ENCODE results near the gene STK32C.
A peak's percentile ranks its signal among the peaks of the same experiment; 100 is the strongest.
"Not testable (repeated sequence)": the region's sequence is repeated elsewhere in the genome, so short reads cannot be mapped to it uniquely, and the experiment has no call there.

STK32C gene

DNA sequence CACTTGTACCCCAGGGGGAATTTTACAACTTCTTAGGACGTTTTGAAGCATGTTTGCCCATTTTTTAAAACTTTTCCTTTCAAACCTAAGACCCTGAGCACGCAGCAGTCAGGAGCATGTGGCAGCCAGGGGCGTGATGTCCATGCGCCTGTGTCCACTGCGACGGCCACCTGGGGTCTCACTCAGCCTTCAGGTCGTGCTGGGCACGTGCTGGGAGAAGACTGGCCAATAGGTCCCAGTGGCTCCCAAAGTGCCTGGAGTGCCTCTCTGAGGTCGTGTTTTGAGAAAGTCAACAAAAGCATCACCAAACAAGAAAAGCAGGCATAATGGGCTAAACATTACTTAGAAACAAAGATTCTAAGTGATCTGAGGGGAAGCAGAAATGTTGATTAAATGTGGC, 39.1 kb upstream of the STK32C start:
- H3K4me1 ChIP-seq (ENCODE audit: insufficient read depth, low read length) = no peaks in the 10 kb centered on the region
- no peaks in the 10 kb centered on the region for H3K9me3 ChIP-seq (ENCODE audit: control insufficient read depth, insufficient read depth, low read length)
- H3K36me3 ChIP-seq (ENCODE audit: insufficient read depth, low read length) = no peaks in the 10 kb centered on the region
- H3K9ac ChIP-seq (ENCODE audit: low read depth, low read length) = no peak overlapping the region

DNA sequence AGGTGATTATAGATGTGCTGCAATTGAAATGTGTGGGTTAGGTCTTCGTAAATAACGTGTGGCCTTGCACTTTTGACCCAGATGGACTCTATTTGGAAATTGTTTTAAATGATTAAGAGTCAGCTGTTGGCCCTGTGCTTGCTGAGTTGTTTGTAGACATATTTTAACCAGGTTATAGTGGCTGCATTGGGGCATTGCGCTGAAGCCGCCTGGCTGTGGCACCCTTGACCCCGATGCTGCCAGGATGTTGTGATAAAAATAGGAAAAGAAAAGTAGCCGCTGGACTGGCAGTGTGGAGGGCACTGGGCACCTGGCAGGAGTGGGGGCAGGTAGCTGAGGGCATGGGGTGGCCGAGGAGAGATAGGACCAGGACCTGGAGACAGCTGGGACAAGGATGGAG, 37.6 kb upstream of the STK32C start:
- Histone ChIP-seq H3K9me3 (ENCODE audit: control insufficient read depth, insufficient read depth, low read length) (no peaks in the 10 kb centered on the region), H3K4me1 (ENCODE audit: insufficient read depth, low read length) (no peaks in the 10 kb centered on the region), H3K36me3 (ENCODE audit: insufficient read depth, low read length) (no peaks in the 10 kb centered on the region), H3K9ac (ENCODE audit: low read depth, low read length) (no peak overlapping the region)

DNA sequence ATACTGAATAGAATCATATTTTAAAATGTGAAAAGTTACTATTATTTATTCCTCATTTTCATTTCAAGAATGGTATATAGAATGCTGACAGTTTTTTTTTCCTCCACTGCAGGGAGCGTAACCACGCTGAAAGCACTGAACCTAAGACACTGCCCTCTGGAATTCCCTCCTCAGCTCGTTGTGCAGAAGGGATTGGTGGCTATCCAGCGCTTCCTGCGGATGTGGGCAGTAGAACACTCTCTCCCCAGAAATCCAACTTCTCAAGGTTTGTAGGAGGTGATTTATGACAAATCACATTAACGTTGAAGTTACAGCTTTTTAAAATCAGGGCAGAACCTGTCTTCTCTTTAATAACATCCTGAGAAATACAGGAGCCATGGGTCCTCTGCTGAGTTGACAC, 36.6 kb upstream of the STK32C start:
- no peak overlapping the region for H3K9ac ChIP-seq (ENCODE audit: low read depth, low read length)
- H3K36me3 ChIP-seq (ENCODE audit: insufficient read depth, low read length) = no peaks in the 10 kb centered on the region
- no peaks in the 10 kb centered on the region for H3K9me3 ChIP-seq (ENCODE audit: control insufficient read depth, insufficient read depth, low read length)
- H3K4me1 ChIP-seq (ENCODE audit: insufficient read depth, low read length) = no peaks in the 10 kb centered on the region

DNA sequence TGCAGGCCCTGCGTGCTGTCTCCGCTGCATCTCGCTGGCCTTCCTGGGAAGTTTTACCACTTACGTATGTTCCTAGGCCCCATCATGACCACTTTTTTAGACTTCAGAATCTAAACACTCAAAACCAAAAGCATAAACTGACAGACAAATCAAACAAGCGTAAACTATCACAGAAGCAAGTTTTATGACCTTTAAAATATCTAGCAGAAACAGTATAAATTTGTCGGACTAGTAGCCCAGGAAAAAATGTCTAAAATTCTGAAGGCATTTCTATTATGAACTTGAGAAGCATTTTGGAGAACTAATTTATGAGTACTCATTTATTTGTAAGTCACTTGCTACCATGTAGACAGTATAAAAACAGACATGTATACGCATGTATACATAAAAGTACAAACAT, 34.8 kb upstream of the STK32C start:
- H3K9me3 ChIP-seq (ENCODE audit: control insufficient read depth, insufficient read depth, low read length) = no peaks in the 10 kb centered on the region
- no peak overlapping the region for H3K9ac ChIP-seq (ENCODE audit: low read depth, low read length)
- no peaks in the 10 kb centered on the region for H3K36me3 ChIP-seq (ENCODE audit: insufficient read depth, low read length)
- H3K4me1 ChIP-seq (ENCODE audit: insufficient read depth, low read length) = no peaks in the 10 kb centered on the region

DNA sequence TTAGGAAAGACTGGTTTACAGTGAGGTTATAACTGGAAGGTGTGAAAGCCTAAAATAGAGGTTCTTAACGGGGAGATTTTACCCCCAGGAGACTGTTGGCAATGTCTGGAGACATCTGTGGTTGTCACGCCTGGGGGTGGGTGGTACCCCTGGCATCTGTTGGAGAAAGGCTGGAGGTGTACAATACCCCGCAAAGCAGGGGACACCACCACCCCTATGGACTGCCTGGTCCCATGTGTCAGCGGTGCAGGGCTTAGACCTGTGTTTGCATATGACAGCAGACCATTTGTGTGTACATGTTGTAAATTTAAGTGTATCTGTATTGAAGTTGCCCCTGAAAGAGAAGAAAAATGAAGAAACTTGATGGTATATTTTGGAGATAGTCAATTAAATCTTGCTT, 34.0 kb upstream of the STK32C start:
- H3K36me3 ChIP-seq (ENCODE audit: insufficient read depth, low read length) = no peaks in the 10 kb centered on the region

DNA sequence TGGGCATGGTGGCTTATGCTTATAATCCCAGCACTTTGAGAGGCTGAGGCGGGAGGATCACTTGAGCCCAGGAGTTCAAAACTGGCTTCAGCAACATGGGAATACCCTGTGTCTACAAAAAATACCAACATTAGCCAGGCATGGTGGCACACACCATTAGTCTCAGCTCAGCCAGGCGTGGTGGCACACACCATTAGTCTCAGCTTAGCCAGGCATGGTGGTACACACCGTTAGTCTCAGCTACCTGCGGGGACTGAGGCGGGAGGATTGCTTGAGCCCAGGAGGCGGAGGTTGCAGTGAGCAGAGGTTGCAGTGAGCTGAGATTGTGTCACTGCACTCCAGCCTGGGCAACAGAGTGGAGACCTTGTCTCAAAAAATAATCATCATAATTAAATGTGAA, 33.3 kb upstream of the STK32C start:
- Histone ChIP-seq H3K36me3 (ENCODE audit: insufficient read depth, low read length) (no peaks in the 10 kb centered on the region), H3K4me1 (ENCODE audit: insufficient read depth, low read length) (no peaks in the 10 kb centered on the region; the same call in 1 of the 2 replicates), H3K9me3 (ENCODE audit: control insufficient read depth, insufficient read depth, low read length) (no peaks in the 10 kb centered on the region), H3K9ac (ENCODE audit: low read depth, low read length) (no peak overlapping the region)

More for the DNA sequence above, 34.0 kb upstream of the STK32C start:
- H3K4me1 ChIP-seq (ENCODE audit: insufficient read depth, low read length) = no peaks in the 10 kb centered on the region
- no peaks in the 10 kb centered on the region for H3K9me3 ChIP-seq (ENCODE audit: control insufficient read depth, insufficient read depth, low read length)
- no peak overlapping the region for H3K9ac ChIP-seq (ENCODE audit: low read depth, low read length)

DNA sequence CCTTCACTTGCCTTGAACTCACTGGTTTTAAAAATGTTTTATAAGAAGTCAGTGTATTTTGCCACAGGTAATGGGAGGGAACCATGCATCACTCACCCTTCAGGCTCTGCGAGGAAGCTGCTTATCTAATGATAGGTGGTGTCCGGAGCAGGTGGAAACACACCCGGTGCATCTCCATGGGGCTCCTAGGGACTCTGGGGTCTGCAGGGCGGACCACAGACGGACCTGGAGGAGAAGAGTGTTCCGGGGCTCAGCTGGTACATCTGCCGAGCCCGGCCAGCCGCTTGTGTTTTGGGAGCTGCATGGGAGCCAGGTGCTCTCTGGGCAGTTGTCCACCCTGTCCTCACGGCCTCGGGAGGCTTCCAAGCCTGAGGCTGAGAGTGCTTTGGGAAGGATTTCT, 31.5 kb upstream of the STK32C start:
- Histone ChIP-seq H3K9ac (ENCODE audit: low read depth, low read length) (no peak overlapping the region), H3K9me3 (ENCODE audit: control insufficient read depth, insufficient read depth, low read length) (no peaks in the 10 kb centered on the region), H3K36me3 (ENCODE audit: insufficient read depth, low read length) (no peaks in the 10 kb centered on the region)

DNA sequence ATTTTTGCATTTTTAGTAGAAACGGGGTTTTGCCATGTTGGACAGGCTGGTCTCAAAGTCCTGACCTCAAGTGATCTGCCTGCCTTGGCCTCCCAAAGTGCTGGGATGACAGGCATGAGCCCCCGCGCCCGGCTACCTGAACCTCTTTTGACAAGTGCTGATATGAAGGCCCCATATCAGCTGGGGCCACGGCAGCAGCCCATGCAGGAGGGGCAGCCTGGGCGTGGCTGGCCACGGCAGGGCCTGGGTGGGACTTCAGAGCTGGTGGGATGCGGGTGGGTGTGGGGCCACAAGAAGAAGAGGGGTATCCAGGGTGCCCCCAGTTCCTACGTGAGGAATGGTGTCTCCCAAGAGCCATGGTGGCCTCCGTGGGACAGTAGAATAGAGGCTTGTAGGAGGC, 31.1 kb upstream of the STK32C start:
- Histone ChIP-seq H3K9me3 (ENCODE audit: control insufficient read depth, insufficient read depth, low read length) (no peaks in the 10 kb centered on the region), H3K36me3 (ENCODE audit: insufficient read depth, low read length) (no peaks in the 10 kb centered on the region), H3K9ac (ENCODE audit: low read depth, low read length) (no peak overlapping the region), H3K4me1 (ENCODE audit: insufficient read depth, low read length) (no peaks in the 10 kb centered on the region; the same call in 1 of the 2 replicates)

More for the DNA sequence above, 31.5 kb upstream of the STK32C start:
- no peaks in the 10 kb centered on the region; the same call in 1 of the 2 replicates for H3K4me1 ChIP-seq (ENCODE audit: insufficient read depth, low read length)

DNA sequence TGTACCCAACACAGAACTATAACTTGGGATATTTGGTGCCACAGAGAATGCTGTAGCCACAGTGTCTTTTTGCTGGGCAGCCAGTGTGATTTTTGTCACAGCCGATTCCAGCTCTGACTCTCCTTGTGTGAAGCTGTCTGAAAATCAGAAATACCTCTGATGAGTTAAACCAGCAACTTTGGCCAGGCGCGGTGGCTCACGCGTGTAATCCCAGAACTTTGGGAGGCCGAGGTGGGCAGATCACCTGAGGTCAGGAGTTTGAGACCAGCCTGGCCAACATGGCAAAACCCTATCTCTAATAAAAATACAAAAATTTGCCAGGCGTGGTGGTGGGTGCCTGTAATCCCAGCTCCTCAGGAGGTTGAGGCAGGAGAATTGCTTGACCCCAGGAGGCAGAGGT, 30.1 kb upstream of the STK32C start:
- not testable (repeated sequence) for H3K9me3 ChIP-seq (ENCODE audit: control insufficient read depth, insufficient read depth, low read length); H3K36me3 ChIP-seq (ENCODE audit: insufficient read depth, low read length); H3K9ac ChIP-seq (ENCODE audit: low read depth, low read length); H3K4me1 ChIP-seq (ENCODE audit: insufficient read depth, low read length)

DNA sequence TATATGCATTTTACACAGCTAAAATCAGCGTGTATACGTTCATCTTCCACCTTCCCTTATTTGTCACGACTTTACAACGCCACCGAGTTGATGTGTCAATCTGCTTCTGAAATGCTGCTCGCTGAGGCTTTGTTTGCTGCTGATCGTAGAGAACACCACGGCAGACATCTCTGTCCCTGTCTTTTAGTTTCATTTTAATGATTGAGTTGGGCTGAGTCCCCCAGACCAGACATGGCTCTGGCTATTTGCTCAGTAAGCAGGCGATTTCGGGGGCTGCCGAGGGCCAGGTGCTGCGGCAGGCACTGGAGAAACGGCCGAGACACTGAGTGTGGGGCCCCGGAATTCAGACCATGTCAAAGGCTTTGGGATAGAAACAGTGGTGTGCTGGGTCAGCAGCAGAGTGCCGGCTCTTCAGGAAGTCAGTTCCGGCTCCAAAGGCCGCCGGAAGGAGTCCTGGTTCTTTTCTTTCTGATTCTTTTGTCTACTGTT, 29.2 kb upstream of the STK32C start:
- H3K36me3 ChIP-seq (ENCODE audit: insufficient read depth, low read length) = no peaks in the 10 kb centered on the region
- H3K4me1 ChIP-seq (ENCODE audit: insufficient read depth, low read length) = no peaks in the 10 kb centered on the region; the same call in 1 of the 2 replicates
- no peaks in the 10 kb centered on the region for H3K9me3 ChIP-seq (ENCODE audit: control insufficient read depth, insufficient read depth, low read length)
- H3K9ac ChIP-seq (ENCODE audit: low read depth, low read length) = peak overlapping the region; percentile 31; the same call in 1 of the 2 replicates

DNA sequence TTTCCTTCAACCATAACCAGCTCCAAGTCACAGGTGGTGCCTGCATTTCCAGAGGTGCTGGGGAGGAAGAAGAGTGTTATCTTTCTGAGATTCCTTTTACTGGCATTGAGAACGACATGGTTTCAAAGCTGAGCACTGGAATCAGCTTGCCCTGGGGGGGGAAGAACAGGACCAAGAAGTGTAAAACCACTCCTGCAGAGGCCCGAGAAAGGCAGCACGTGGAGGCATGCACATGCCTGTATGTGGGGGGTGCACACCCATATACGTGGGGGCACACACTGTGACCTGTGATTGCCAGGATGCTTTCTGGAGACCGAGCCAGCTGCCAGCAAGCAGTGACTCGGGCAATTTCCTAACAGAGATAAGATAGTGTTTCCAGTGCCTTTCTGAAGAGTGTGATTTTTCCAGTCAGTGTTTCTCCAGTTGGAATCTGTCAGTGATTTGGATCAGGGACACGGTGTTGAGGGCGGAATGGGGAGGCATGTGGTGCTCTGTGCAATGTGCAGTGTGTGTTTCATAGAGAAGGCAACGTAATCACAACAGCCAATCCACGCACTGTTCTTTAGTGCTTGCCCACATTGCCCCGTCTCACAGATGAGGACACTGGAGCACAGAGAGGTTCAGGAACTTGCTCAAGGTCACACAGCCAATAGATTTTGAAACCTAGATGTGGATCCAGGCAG, 28.5 kb upstream of the STK32C start:
- Histone ChIP-seq H3K4me1 (ENCODE audit: insufficient read depth, low read length) (no peaks in the 10 kb centered on the region; the same call in 1 of the 2 replicates), H3K9me3 (ENCODE audit: control insufficient read depth, insufficient read depth, low read length) (no peaks in the 10 kb centered on the region), H3K9ac (ENCODE audit: low read depth, low read length) (peak overlapping the region; percentile 28; the same call in 1 of the 2 replicates), H3K36me3 (ENCODE audit: insufficient read depth, low read length) (no peaks in the 10 kb centered on the region)

DNA sequence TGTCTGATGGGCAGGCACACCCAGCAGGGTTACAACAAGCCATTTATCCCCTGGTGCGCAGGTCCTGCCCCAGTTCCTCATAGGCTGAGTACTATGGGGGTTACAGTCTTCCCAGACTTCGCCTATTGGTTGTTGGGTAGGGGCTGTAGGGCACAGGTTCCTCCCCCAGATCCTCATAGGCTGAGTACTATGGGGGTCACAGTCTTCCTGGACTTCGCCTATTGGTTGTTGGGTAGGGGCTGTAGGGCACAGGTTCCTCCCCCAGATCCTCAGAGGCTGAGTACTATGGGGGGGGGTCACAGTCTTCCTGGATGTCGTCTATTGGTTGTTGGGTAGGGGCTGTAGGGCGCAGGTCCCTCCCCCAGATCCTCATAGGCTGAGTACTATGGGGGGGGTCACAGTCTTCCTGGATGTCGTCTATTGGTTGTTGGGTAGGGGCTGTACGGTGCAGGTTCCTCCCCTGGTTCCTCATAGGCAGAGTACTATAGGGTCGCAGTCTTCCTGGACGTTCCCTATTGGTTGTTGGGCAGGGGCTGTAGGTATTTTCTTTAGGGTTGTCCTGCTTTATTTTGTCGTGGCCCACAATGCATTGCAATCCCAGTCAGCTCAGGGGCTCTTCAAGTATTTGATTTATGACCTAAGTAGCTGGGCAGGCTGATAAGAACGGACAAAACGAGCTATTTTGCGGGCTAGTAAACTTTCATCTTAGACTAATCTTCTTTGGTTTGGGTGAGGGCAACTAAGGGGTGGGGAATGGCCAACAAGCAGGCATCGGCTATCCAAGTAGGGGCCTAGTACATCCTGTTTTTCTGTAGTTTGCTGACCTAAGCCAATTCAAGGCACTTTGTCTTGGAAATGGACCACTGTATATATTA, 27.7 kb upstream of the STK32C start:
- no peaks in the 10 kb centered on the region; the same call in 1 of the 2 replicates for H3K4me1 ChIP-seq (ENCODE audit: insufficient read depth, low read length)
- H3K36me3 ChIP-seq (ENCODE audit: insufficient read depth, low read length) = no peaks in the 10 kb centered on the region
- no peaks in the 10 kb centered on the region for H3K9me3 ChIP-seq (ENCODE audit: control insufficient read depth, insufficient read depth, low read length)
- peak overlapping the region; percentile 37; the same call in 1 of the 2 replicates for H3K9ac ChIP-seq (ENCODE audit: low read depth, low read length)

DNA sequence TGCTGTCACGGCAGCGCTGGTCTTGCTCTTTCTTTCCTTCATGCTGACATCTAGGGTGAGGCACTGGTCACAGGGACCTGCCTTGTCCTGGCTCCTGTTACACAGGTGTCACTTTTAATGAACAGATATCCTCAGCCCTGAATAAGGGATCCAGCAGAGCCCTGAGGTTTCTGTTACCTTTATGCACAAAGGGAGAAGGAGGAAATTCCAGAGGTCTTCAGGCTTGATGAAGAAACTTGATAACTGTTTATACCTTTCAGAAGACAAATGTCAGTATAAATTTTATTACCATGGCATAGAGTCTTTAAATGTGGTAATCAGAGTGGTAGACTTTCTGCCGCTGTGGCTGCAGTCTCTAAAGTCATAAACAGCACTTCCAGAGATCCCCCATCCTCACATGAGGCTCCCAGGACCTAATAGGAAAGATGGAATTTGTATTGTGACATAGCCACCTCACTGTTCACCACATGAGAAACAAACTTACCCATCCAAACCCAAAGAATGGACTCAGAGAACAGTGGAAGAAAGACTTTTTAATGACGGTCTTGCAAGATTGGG, 27.0 kb upstream of the STK32C start:
- Histone ChIP-seq H3K9ac (ENCODE audit: low read depth, low read length) (peak overlapping the region; percentile 37; the same call in 1 of the 2 replicates), H3K4me1 (ENCODE audit: insufficient read depth, low read length) (peaks cover under 1% of the 10 kb centered on the region; the same call in 1 of the 2 replicates), H3K36me3 (ENCODE audit: insufficient read depth, low read length) (no peaks in the 10 kb centered on the region), H3K9me3 (ENCODE audit: control insufficient read depth, insufficient read depth, low read length) (no peaks in the 10 kb centered on the region)

DNA sequence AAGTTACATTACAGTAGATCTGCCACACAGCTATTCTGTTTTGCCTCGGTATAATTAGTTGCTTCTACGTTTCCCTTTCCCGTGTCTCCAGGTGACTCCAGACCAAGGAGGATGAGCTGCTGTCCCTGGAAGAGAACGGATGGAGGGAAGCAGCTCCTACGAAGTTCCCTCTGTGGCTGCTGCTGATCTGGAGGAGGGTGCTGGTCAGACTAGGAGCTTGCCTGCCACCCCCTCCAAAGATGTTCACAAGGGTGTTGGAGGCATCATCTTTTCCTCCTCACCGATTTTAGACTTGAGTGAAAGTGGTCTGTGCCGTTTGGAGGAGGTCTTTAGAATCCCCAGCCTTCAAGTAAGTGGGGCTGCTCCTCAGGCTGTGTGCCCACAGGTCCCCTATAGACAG, 25.6 kb upstream of the STK32C start:
- Histone ChIP-seq H3K36me3 (ENCODE audit: insufficient read depth, low read length) (no peaks in the 10 kb centered on the region), H3K9me3 (ENCODE audit: control insufficient read depth, insufficient read depth, low read length) (no peaks in the 10 kb centered on the region), H3K4me1 (ENCODE audit: insufficient read depth, low read length) (peaks cover 4% of the 10 kb centered on the region; the same call in 1 of the 2 replicates), H3K9ac (ENCODE audit: low read depth, low read length) (no peak overlapping the region)

All from ES-I3 (cell line).